Esophagus muscularis mucosa (tissue), 3 donors: Measurements from ENCODE around the gene RSRC1.

Experiments used
- CTCF ChIP-seq, 3 experiments: fragments of 200-600 bp in 2 of 3; fragments of 450-650 bp in 1 of 3; sonication (generic) in 2 of 3; IDR thresholded peaks; one replicate each; pipeline ENCODE4 v1.5.1; 2017 to 2019; ENCODE audit warnings: antibody characterized with exemption in 3 of 3, mild to moderate bottlenecking in 2 of 3, moderate library complexity in 1 of 3
- POLR2A ChIP-seq: fragments of 450-650 bp; IDR thresholded peaks from one replicate; pipeline ENCODE4 v1.6.1; 2017; ENCODE audit warnings: antibody characterized with exemption, moderate library complexity, mild to moderate bottlenecking, low read depth
- POLR2AphosphoS5 ChIP-seq, 2 donors: sonication (generic); formaldehyde crosslinking; IDR thresholded peaks; one replicate each; pipeline ENCODE4 v1.6.1; 2017; ENCODE audit warnings: antibody characterized with exemption in 2 of 2

- TF ChIP-seq CTCF (IDR thresholded peaks at IDR 0.05) (no peak), POLR2A (no peak), POLR2AphosphoS5 (IDR thresholded peaks at IDR 0.05) (no peak)
These were observed 426.0 kb downstream of the RSRC1 start for GRCh38 chr3:158535918-158536317.
